ENCODE data around the gene TPX2.
A peak's percentile ranks its signal among the peaks of the same experiment; 100 is the strongest.

Gene TPX2

DNA sequence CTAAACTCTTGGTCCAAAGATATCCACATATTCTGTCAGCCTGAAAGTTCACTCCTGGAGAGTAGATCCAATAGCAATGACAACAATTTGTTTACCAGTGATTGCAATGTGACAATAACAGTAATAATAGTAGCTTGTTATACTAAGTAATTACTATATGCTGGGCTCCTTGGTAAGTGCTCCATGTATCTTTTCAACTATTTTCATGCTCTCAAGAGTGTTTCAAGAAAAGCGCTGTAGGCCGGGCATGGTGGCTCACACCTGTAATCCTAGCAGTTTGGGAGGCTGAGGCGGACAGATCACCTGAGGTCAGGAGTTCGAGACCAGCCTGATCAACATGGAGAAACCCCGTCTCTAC is 31.9 kb upstream of the TPX2 start:
- DNase-seq = no peak

DNA sequence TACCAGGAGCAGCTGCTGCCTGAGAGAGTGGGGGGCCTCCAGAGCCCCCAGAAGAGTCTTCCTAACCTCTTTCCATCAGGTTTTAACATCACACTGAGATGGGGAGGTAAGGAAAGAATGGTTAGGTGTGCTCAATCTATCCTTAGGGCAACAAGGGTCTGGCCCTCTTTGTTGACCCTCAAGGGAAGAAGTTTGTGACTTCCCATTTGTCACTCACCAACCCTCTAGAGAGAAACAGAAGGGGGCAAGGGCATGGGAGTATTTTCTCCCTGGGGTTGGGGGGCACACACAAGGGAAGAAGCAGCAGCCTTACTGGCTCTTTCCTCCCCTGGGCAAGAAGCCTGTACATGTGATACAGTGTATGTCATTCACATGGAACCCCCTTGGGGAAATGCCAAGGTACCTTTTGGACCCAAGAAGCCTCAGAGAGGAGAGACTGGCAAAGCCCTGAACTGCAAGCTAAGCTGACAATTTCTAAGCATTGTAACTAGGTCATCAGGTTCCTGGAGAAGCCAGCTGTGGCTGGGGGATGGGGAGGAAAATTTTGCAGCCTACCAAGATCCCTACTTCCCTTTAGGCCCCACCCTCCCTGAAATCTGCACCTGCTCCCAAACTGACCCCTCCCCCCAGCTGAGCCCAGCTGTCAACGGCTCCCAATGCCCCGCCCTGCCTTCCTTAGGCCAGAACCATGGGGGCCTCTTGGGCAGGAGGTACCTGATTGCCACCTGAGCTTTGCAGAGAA is 30.9 kb upstream of the TPX2 start:
- DNase-seq = no peak

GRCh38 chr20:31708736-31709534 is 30.2 kb upstream of the TPX2 start:
- no peak for DNase-seq

DNA sequence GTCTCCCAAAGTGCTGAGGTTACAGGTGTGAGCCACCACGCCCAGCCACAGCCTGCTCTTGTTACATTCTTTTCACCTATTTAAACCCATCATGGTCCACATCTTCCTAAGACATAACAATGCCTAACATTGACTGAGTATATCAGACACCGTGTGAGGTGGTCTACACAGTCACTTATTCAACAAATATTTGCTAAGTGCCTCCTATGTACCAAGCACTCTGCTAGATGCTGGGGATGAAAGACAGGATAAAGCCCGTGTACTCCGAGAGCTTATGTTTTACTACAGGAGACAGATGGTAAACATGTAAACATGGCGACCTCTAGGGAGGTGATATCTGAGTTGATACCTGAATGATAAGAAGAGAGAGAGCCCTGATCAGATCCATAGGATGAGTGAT is 29.2 kb upstream of the TPX2 start:
- no peak for DNase-seq

DNA sequence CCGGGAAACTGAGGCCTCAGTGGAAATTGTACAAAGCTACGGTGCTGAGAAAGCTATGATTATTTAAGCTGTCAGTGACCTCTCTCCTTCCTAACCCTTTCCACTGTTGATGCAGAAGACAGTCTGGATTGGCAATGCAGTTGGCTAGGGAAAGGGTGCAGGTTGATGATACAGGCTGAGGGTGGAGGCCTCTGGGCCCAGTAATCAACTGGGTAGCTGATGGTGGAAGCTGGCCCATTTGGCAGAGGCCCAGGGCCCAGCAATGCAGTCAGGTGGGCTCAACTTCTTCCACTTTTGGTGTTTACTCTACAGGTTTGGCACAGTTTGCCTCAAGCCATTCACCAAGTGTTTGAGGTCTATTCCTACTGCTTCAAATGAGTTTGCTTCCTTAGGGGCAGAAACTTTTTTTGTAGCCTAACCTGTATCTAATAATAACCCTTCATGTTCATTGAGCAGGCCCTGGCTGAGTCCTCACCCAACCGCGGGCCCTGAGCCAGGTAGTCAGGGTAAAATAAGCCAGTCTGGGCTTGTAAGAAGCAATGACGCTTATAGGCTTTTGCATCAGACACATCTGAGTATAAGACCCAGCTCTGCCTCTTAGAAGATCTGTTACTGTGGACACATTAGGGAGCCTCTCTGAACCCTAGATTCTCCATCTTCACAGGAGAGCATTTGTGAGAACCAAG is 28.5 kb upstream of the TPX2 start:
- DNase-seq = no peak

DNA sequence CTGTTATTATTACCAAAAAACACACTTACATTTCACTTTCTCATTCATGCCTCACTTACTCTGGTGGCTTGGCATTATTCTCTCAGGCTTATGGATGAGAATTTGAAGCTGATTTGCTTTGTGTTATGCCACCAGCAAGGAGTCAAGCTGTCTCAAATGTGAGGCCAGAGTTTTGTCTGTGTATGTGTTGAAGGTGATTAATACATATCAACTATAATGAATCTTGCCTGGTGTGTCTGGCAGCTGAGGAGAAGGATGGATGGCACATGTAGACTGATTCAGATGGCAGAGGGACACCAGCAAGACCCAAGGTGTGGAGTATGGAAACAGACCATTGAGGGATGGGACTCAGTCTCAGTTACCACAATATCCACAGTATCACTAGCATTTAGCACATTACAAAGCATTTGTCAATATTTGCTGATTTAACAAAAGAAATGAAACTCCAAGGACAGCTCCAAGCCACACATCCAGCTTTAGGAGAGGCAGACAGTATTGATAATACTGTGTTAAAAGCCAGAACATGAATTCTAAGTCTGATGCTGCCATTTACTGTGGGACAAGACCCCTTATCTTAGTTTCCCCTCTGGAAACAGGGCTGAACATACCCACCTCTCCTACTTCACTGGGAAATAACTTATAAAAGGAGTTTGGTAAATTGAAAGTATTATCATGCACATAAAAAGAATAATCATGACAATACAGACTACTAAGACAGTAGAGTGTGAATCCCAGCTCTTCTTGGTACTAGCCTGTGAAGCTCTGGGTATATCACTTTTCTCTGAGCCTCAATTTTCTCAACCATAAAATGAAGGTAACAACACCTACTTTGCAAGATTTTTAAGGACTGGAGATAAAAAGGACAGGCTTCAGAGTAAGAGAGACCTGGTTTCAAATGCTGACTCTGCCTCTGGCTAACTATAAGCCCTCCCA is 27.6 kb upstream of the TPX2 start:
- no peak for DNase-seq

GRCh38 chr20:31712112-31712553 is 27.0 kb upstream of the TPX2 start:
- DNase-seq = no peak

GRCh38 chr20:31712564-31713311 is 26.4 kb upstream of the TPX2 start:
- DNase-seq = no peak

- DNase-seq = no peak
These were observed 25.5 kb upstream of the TPX2 start for GRCh38 chr20:31713312-31714273.

GRCh38 chr20:31715766-31716165 is 23.3 kb upstream of the TPX2 start:
- DNase-seq = no peak

DNA sequence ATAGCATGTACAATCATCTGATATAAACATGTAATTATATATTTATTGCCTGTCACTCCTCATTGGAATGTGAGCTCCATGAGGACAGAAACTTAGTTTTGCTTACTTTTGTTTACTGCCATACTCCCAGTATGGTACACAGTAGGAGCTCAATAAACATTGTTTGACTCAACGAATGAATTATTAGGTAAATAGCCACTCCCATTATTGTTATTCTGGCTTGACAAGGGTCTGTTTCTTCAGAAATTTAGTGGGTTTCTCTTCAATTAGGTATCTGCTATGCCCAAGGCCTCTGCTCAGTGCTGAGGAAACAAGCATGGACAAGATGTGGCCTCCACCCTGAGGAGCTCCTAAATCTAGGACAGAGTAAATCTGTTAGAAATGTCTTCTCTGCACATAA is 22.7 kb upstream of the TPX2 start:
- DNase-seq = no peak

DNA sequence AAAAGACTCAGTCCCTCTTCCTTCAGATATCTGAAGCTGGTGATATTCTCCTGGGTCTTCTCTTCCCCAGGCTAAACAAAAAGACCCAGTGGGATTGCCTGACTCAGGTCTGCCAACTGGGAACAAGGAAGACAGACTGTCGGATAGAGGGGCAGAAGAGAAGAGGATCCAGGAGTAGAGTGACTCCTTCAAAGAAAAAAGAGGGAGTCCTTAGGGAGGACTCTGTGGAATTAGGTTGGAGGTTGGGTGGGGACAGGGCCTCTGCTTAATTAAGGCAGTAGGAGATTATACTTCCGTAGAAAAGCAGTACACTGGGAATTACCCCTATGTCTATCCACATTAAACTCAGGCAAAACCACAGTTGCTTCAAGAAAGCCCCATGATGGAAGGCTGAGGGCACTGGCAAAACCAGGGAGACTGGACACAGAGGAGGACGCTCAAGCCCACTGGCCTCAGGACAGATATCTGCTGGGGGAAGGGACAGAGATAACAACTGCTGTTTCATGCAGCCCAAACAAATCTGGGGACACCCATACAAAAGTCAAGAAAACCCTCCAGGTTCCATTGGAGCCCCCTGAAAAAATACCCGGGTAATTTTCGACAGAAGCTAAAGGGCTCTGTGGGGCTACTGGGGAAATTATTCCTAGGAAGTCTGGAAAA is 22.1 kb upstream of the TPX2 start:
- DNase-seq = no peak

DNA sequence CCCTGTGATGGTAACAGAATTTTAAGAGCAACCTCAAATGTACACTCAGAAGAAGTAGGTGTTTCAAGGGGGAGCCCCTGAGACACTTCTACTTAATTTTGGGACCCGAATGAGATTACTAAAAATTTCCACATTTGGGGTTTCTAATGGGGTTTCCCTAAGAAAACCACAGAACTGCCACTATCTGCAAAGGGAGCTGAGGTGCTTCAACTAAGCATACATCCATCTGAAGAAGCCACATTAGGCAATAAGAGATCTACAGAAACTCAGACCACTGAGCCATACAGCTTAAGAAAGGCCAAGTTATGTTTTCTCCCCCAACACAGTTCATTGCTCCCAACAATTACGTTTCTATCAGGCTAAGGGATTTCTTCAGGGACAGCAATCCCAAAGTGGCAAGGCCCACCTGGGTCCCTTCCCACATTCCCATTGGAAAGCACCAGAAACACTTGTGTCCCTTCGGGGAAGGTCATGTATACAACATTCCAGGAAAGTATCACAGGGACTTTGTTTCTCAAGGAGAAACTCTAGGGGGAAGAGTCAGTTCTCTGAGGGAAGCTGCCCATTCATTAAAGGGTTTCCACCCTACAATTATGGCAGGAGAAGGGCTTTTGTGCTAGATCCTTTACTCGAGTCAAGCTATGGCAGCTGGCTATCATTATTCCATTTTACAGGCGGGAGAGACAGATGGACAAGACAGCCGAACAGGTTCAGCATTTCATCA is 21.4 kb upstream of the TPX2 start:
- peak; percentile 82 for DNase-seq

- peak; percentile 55 for DNase-seq
These were observed 20.0 kb upstream of the TPX2 start for GRCh38 chr20:31718952-31719643.

GRCh38 chr20:31719644-31720485 is 19.2 kb upstream of the TPX2 start:
- DNase-seq = no peak

DNA sequence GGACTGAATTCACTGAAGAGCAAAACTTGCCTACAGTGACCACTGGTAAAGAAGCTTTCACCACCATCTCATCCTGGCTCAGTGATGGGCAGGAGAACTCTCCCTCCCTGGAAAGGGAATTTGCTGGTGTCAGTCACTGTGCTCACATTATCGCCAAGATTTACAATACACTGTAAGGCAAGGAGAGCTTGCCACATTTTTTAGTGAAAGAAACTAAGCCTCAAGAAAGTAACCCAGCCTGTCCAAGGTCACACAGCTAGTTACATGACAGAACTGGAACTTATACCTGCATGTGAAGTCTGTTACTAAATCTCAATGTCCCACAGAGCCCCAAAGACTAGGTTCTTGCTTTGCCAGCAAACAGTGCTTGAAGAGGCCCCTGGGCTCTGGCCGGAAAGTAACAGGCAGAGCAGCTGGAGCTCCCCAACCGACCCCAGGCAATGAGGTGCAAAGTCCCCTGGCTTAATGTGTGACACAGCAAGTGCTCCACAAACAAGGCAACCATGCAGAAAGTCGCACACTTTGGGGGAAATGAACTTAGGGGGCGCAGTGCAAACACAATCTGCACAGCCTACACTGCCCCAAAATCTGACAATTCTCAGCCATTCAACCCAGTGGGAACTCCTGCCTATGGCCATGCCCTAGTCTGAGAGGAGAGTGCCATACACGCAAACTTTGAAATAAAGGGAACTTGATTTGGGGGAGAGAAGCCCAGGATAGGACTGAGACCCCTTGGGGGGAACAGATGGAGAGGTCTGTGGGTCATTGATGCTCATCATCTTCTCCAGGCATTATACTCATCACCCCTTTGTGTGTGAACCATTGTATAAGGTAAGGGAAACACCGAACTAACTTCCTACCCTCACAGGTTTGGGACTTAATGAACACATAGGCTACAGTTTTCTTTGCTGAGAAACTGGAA is 18.3 kb upstream of the TPX2 start:
- DNase-seq = peak; percentile 58
